WERI-Rb-1 (cell line): Measurements from ENCODE around the gene KCNAB1.

ENCODE experiments used
- DNase-seq: peaks from one replicate; pipeline ENCODE4 v3.0.0-alpha.2; 2020
- H3K27ac ChIP-seq: fragments of 250-450 bp; sonication (Bioruptor Pico); 2 replicates; pipeline ENCODE4 v1.5.1; 2020; ENCODE audit warnings: mild to moderate bottlenecking, moderate library complexity
- H3K27me3 ChIP-seq: fragments of 250-450 bp; sonication (Bioruptor Pico); 2 replicates; pipeline ENCODE4 v1.5.1; 2021; ENCODE audit warnings: mild to moderate bottlenecking, low read depth, moderate library complexity; ENCODE audit not compliant: insufficient read depth, severe bottlenecking
- H3K36me3 ChIP-seq: fragments of 250-450 bp; sonication (Bioruptor Pico); 2 replicates; pipeline ENCODE4 v1.5.1; 2020; ENCODE audit warnings: mild to moderate bottlenecking, moderate library complexity
- H3K4me3 ChIP-seq: 2 replicates; pipeline ENCODE4 v1.5.1; 2011; ENCODE audit warnings: low read depth, mild to moderate bottlenecking, control low read depth, low read length
- H3K9me3 ChIP-seq: fragments of 250-450 bp; sonication (Bioruptor Pico); 2 replicates; pipeline ENCODE4 v1.5.1; 2021; ENCODE audit warnings: mild to moderate bottlenecking, moderate library complexity; ENCODE audit not compliant: severe bottlenecking
- TF ChIP-seq, protein P1 (sequence below): IDR thresholded peaks from 2 replicates; pipeline ENCODE4 v1.5.1; 2011; ENCODE audit warnings: low read depth, mild to moderate bottlenecking, control low read depth, inconsistent platforms, low read length

The KCNAB1 gene

DNA sequence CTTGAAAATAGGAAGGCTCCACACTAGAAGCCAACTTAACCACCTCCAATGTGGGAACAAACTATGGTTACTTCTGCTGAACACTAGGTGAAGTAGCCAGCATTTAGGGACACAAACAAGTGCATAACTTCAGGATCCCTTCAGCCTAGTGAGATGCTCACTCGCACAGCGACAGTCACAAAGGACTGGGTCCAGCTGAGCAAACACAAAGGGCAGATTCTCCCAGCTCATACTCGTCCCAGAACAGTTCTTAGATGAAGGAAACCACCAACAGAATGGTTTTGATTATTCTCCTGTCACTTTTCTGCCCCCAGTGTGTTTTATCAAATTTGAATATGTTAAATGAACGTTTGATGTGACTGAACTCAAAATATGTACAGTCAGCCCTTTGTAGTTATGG is 201.6 kb downstream of the KCNAB1 start:
- no peak overlapping the region for H3K4me3 ChIP-seq
- no peak for DNase-seq
- no peak overlapping the region for H3K27ac ChIP-seq
- TF ChIP-seq, protein P1, sequence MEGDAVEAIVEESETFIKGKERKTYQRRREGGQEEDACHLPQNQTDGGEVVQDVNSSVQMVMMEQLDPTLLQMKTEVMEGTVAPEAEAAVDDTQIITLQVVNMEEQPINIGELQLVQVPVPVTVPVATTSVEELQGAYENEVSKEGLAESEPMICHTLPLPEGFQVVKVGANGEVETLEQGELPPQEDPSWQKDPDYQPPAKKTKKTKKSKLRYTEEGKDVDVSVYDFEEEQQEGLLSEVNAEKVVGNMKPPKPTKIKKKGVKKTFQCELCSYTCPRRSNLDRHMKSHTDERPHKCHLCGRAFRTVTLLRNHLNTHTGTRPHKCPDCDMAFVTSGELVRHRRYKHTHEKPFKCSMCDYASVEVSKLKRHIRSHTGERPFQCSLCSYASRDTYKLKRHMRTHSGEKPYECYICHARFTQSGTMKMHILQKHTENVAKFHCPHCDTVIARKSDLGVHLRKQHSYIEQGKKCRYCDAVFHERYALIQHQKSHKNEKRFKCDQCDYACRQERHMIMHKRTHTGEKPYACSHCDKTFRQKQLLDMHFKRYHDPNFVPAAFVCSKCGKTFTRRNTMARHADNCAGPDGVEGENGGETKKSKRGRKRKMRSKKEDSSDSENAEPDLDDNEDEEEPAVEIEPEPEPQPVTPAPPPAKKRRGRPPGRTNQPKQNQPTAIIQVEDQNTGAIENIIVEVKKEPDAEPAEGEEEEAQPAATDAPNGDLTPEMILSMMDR, result no peak
- H3K36me3 ChIP-seq, result no peaks in the 10 kb centered on the region
- H3K9me3 ChIP-seq, result no peaks in the 10 kb centered on the region
- H3K27me3 ChIP-seq, result no peaks in the 10 kb centered on the region

DNA sequence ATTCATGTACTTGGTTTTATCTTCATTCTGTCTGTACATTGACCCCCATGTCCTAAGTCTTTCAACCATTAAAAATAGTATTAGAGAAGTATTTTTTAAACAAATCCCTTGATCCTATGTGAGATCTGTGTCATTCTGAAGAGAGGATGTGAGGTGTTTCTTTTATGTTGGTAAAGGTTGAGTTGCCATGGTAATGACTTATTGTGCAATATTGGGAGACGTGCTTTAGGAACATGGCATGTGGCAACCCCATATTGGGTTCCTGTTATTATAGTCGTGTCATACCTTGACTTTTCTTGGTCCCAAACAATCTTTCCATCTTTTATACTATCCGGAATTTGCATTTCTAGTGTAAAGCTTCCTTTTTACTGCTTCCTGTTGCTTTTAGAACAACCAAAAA is 203.1 kb downstream of the KCNAB1 start:
- H3K36me3 ChIP-seq, result no peaks in the 10 kb centered on the region
- H3K27ac ChIP-seq, result no peak overlapping the region
- H3K9me3 ChIP-seq, result no peaks in the 10 kb centered on the region
- TF ChIP-seq, protein P1, result no peak
- no peak for DNase-seq
- H3K4me3 ChIP-seq, result no peak overlapping the region
- H3K27me3 ChIP-seq, result no peaks in the 10 kb centered on the region

DNA sequence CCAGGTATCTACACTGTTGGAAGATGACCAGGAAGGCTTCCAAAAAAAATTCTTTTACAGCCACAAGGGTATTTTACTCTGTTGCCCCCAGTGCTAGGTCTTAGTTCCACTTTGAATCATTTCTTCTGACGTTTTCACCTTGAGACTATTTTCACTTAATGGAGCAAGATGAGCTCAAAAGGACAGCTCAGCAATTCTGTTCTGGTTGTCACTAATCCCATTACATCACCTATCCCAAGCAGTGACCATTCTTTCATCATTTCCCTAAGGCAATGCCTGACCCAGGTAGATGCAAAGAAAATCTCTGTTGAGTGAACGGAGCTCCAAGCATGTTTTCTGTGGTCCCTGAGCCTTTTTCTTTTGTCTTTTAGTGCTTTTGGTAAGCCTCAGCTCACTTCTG is 210.0 kb downstream of the KCNAB1 start:
- no peaks in the 10 kb centered on the region for H3K27me3 ChIP-seq
- no peaks in the 10 kb centered on the region for H3K36me3 ChIP-seq
- TF ChIP-seq, protein P1, result no peak
- no peak for DNase-seq
- no peak overlapping the region for H3K4me3 ChIP-seq
- H3K27ac ChIP-seq, result no peak overlapping the region
- H3K9me3 ChIP-seq, result no peaks in the 10 kb centered on the region

DNA sequence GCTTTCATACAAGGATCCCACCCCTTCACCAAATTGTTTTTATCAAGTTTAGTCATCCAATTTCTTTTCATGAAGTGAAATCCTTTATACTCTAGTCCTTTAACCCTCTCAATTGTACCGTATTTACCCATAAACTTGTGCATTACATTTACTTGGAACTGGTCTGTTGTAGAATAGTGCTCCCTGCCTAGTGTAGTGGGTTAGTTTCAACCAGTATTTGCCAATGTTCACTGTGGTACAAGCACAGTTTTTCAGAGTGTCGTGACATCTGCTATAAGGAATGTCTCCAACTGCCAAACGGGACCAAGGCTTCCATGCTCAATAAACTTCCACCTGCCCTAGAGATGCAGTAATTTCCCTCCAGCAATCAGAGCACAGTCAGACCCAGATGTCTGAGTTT is 211.9 kb downstream of the KCNAB1 start:
- Histone ChIP-seq H3K27ac (no peak overlapping the region), H3K36me3 (no peaks in the 10 kb centered on the region), H3K27me3 (no peaks in the 10 kb centered on the region), H3K9me3 (no peaks in the 10 kb centered on the region), H3K4me3 (no peak overlapping the region)
- TF ChIP-seq, protein P1, result no peak
- no peak for DNase-seq

DNA sequence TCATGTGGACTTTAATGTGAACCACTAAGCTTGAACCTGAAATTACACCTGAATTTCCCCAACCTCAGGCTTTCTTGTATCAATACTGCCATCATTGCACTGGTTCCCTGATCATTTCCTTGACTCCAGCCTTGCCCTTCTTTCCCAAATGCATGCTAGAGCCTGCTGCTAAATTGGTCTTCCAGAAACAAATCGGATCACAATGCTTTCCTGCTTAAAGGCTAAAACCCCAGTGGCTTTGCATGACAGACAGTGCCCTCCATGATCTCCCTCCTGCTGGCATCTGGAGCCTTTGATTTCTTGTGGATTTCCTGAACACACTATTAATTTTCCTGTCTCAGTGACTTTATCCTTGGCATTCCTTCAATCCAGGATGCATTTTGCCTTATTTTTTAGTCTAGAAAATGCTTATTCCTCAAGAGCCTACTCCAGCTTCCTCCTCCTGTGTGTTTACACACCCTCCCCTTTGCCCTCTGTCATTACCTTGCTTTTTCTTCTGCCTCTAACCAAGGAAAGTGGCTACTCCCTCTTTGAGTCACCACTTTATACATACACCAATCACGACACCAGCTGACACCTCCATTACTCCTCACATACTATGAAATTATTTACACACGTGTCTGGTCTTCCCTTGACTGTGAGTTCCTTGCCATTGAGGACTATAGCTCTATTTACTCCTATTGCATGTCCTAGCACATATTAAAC is 214.6 kb downstream of the KCNAB1 start:
- DNase-seq, result peak; percentile 46
- Histone ChIP-seq H3K27ac (no peak overlapping the region), H3K4me3 (no peak overlapping the region), H3K9me3 (no peaks in the 10 kb centered on the region), H3K36me3 (no peaks in the 10 kb centered on the region), H3K27me3 (no peaks in the 10 kb centered on the region)
- TF ChIP-seq, protein P1, result no peak

DNA sequence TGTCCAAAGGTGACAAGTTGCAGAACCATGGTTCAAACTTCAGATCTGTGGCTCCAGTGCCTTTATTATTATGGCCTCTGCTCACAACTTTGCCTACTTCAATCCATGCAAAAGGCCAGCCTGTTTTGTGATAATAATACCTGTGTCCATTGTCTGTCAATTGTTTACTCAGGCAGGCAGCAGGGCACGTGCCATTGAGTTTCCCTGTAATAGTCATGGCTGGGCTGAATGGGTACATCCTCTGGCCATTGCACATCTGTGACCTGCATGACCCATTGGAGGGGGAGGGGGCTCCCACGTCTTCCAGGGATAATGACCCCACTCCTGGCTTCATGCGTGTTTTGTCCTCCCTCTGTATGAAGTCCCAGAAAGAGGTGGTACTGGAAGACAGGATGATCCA is 219.1 kb downstream of the KCNAB1 start:
- H3K27me3 ChIP-seq, result peaks cover 5% of the 10 kb centered on the region
- DNase-seq, result no peak
- TF ChIP-seq, protein P1, result no peak
- no peaks in the 10 kb centered on the region for H3K9me3 ChIP-seq
- H3K4me3 ChIP-seq, result no peak overlapping the region
- no peak overlapping the region for H3K27ac ChIP-seq
- no peaks in the 10 kb centered on the region for H3K36me3 ChIP-seq
